Cardiac muscle cell (in vitro differentiated cells and primary cell): ENCODE data around the gene ZBTB9. TPM values are rescaled to one million over a fixed set of nuclear protein-coding genes. Genes with fewer than 3 reads are reported as not detected.

Experiments used
- DNase-seq, 2 donors: peaks; one replicate each; pipeline versions ENCODE4 v3.0.0 to v3.0.0-alpha.2; 2010 to 2017; ENCODE audit warnings: low read depth in 1 of 2, low spot score in 1 of 2
- H3K27ac ChIP-seq: fragments of 200-600 bp; sonication (generic); 2 replicates; pipeline ENCODE4 v1.5.1; 2016
- H3K27me3 ChIP-seq: fragments of 200-600 bp; sonication (generic); 2 replicates; pipeline ENCODE4 v1.6.0; 2016; ENCODE audit warnings: control low read depth
- H3K36me3 ChIP-seq: fragments of 200-600 bp; sonication (generic); 2 replicates; pipeline ENCODE4 v1.5.1; 2016; ENCODE audit warnings: control low read depth
- H3K4me1 ChIP-seq: fragments of 200-600 bp; sonication (generic); 2 replicates; pipeline ENCODE4 v1.8.1; 2017; ENCODE audit warnings: low read depth, mild to moderate bottlenecking, mixed run types
- H3K4me3 ChIP-seq: fragments of 200-600 bp; sonication (generic); 2 replicates; pipeline ENCODE4 v1.5.1; 2016; ENCODE audit warnings: mild to moderate bottlenecking
- H3K9me3 ChIP-seq: fragments of 200-600 bp; sonication (generic); 2 replicates; pipeline ENCODE4 v1.5.1; 2017; ENCODE audit warnings: low read depth, mild to moderate bottlenecking, control low read depth
- CTCF ChIP-seq: IDR thresholded peaks from 2 replicates; pipeline ENCODE4 v1.5.1; 2012; ENCODE audit warnings: low read depth, mild to moderate bottlenecking, low read length
- polyA plus RNA-seq: library from polyadenylated mRNA; unstranded; fragments of >200 nt; fragmentation: Nextera tagmentation; extraction: Ambion mirVana; gene quantifications from 2 replicates; pipeline ENCODE4 v1.2.1, GENCODE V29; 2016
- total RNA-seq: library from RNA; depleted of rRNA; stranded (reverse); fragments of >200 nt; gene quantifications from 2 replicates; pipeline ENCODE4 v1.2.3, GENCODE V29; 2016

ZBTB9 gene
- total and polyA plus RNA-seq, 2 experiments from 2014 or later: 5.5 to 9.5 TPM

GRCh38 chr6:33426590-33427511, 27.5 kb upstream of the ZBTB9 start:
- no peaks in the 10 kb centered on the region for H3K27me3 ChIP-seq
- H3K9me3 ChIP-seq: no peaks in the 10 kb centered on the region
- no peaks in the 10 kb centered on the region for H3K36me3 ChIP-seq
- TF ChIP-seq CTCF: no peak
- no peak for DNase-seq
- peak overlapping the region; percentile 86 for H3K27ac ChIP-seq
- H3K4me1 ChIP-seq: peaks cover 37% of the 10 kb centered on the region
- peak overlapping the region; percentile 69 for H3K4me3 ChIP-seq

GRCh38 chr6:33427585-33428223, 26.7 kb upstream of the ZBTB9 start:
- no peak for TF ChIP-seq CTCF
- Histone ChIP-seq H3K4me3 (peak overlapping the region; percentile 69), H3K27ac (peak overlapping the region; percentile 24), H3K36me3 (no peaks in the 10 kb centered on the region), H3K27me3 (no peaks in the 10 kb centered on the region), H3K9me3 (no peaks in the 10 kb centered on the region), H3K4me1 (peaks cover 46% of the 10 kb centered on the region)
- DNase-seq: peak in 1 of 2 donors; percentile 75

GRCh38 chr6:33428224-33428965, 26.0 kb upstream of the ZBTB9 start:
- no peaks in the 10 kb centered on the region for H3K27me3 ChIP-seq
- no peaks in the 10 kb centered on the region for H3K36me3 ChIP-seq
- H3K4me1 ChIP-seq: peaks cover 52% of the 10 kb centered on the region
- peak overlapping the region; percentile 69 for H3K4me3 ChIP-seq
- TF ChIP-seq CTCF: peak; percentile 30
- H3K27ac ChIP-seq: peak overlapping the region; percentile 24
- peak; percentile 24 to 34 for DNase-seq
- no peaks in the 10 kb centered on the region for H3K9me3 ChIP-seq

GRCh38 chr6:33428966-33429749, 25.2 kb upstream of the ZBTB9 start:
- no peaks in the 10 kb centered on the region for H3K36me3 ChIP-seq
- TF ChIP-seq CTCF: no peak
- peak overlapping the region; percentile 24 for H3K27ac ChIP-seq
- H3K4me3 ChIP-seq: peak overlapping the region; percentile 69
- H3K4me1 ChIP-seq: peaks cover 60% of the 10 kb centered on the region
- no peaks in the 10 kb centered on the region for H3K27me3 ChIP-seq
- H3K9me3 ChIP-seq: no peaks in the 10 kb centered on the region
- DNase-seq: no peak

GRCh38 chr6:33429750-33430052, 24.7 kb upstream of the ZBTB9 start:
- no peak for TF ChIP-seq CTCF
- Histone ChIP-seq H3K36me3 (no peaks in the 10 kb centered on the region), H3K27ac (peak overlapping the region; percentile 24), H3K4me3 (no peak overlapping the region), H3K4me1 (peaks cover 61% of the 10 kb centered on the region), H3K9me3 (no peaks in the 10 kb centered on the region), H3K27me3 (no peaks in the 10 kb centered on the region)
- no peak for DNase-seq
